Measurements from ENCODE around the gene SLIT3.

- TF ChIP-seq JUN (IDR thresholded peaks at IDR 0.05; ENCODE audit: borderline replicate concordance, insufficient read depth, insufficient read length, low read depth) (no peak), CTCF (IDR thresholded peaks at IDR 0.05; ENCODE audit: extremely low read depth in 1 of 2, insufficient read depth in 1 of 2, low read depth in 1 of 2, low read length in 2 of 2) (no peak), POLR2A (IDR thresholded peaks at IDR 0.05; ENCODE audit: low read depth, low read length) (no peak), EZH2 (IDR thresholded peaks at IDR 0.05; ENCODE audit: borderline replicate concordance, low read depth, low read length, severe bottlenecking) (no peak), GATA2 (IDR thresholded peaks at IDR 0.05; ENCODE audit: insufficient read depth, insufficient read length, low read depth, low read length) (no peak), POLR2AphosphoS5 (IDR thresholded peaks at IDR 0.05; ENCODE audit: insufficient read depth, low read depth, low read length) (no peak)
These were observed 87.5 kb downstream of the SLIT3 start for GRCh38 chr5:169213479-169213878.
